Kidney (tissue), 14 donors: ENCODE data around the gene MTMR2. TPM values are rescaled to one million over a fixed set of nuclear protein-coding genes. Genes with fewer than 3 reads are reported as not detected.
A peak's percentile ranks its signal among the peaks of the same experiment; 100 is the strongest.

Source experiments
- DNase-seq, 5 donors: peaks; one replicate each; pipeline ENCODE4 v3.0.0-alpha.2; 2013 to 2020
- FAIRE-seq: peaks from 2 replicates; lab custom pipeline; 2012; peaks lifted over from hg19 to GRCh38; lab: Jason Lieb, UNC
- H3K27ac ChIP-seq, 2 donors: one replicate each; pipeline ENCODE4 v1.7.0; 2013; ENCODE audit warnings: low read depth in 2 of 2, low read length in 2 of 2, inconsistent platforms in 1 of 2
- H3K27me3 ChIP-seq: one replicate; pipeline ENCODE4 v1.7.1; 2013; ENCODE audit warnings: low read length, inconsistent platforms; ENCODE audit not compliant: control insufficient read depth, insufficient read depth
- H3K36me3 ChIP-seq, 3 donors: one replicate each; pipeline versions ENCODE4 v1.7.0 to v1.7.1; 2013; ENCODE audit warnings: low read length in 3 of 3, control low read depth in 1 of 3, inconsistent platforms in 1 of 3; ENCODE audit not compliant: insufficient read depth in 3 of 3, control insufficient read depth in 2 of 3
- H3K4me1 ChIP-seq, 3 donors: one replicate each; pipeline versions ENCODE4 v1.7.0 to v1.7.1; 2013; ENCODE audit warnings: low read length in 3 of 3, inconsistent platforms in 1 of 3, low read depth in 1 of 3; ENCODE audit not compliant: control insufficient read depth in 2 of 3, insufficient read depth in 2 of 3
- H3K4me3 ChIP-seq, 3 donors: one replicate each; pipeline versions ENCODE4 v1.7.0 to v1.8.1; 2013; ENCODE audit warnings: low read length in 3 of 3, control low read depth in 1 of 3, inconsistent platforms in 1 of 3
- H3K9ac ChIP-seq, 3 donors: one replicate each; pipeline versions ENCODE4 v1.7.0 to v1.7.1; 2013; ENCODE audit warnings: low read length in 3 of 3, control low read depth in 1 of 3, inconsistent platforms in 1 of 3
- H3K9me3 ChIP-seq, 3 donors: one replicate each; pipeline versions ENCODE4 v1.7.0 to v1.7.1; 2013; ENCODE audit warnings: low read length in 3 of 3, control low read depth in 1 of 3, inconsistent platforms in 1 of 3; ENCODE audit not compliant: control insufficient read depth in 2 of 3, insufficient read depth in 1 of 3
- intact Hi-C: fragments of 100-400 bp; cut with DNase I; formaldehyde crosslinking; loops from one replicate; pipeline ENCODE4 v1.11.1; 2022
- polyA plus RNA-seq: library from polyadenylated mRNA; stranded (reverse); fragments of 350-450 nt; fragmentation: Illumina TruSeq; extraction: RNeasy Lipid Tissue Mini Kit (QIAGEN cat#74804); gene quantifications from one replicate; pipeline ENCODE4 v1.2.3, GENCODE V29; 2014; ENCODE audit warnings: low read depth, low replicate concordance; ENCODE audit not compliant: insufficient read depth
- total RNA-seq: library from RNA; stranded (reverse); fragmentation: NEBNext Ultra II Directional; extraction: Animal tissue kit (Norgen Biotek cat#: 25700); gene quantifications from one replicate; pipeline ENCODE4 v1.2.1, GENCODE V29; 2021
- TF ChIP-seq, protein P1 (sequence below): IDR thresholded peaks from 3 replicates; pipeline ENCODE4 v1.5.1; 2012; ENCODE audit warnings: mild to moderate bottlenecking, moderate library complexity, borderline replicate concordance; ENCODE audit not compliant: insufficient read depth; ENCODE audit errors: extremely low read depth
- donor health status: control.
- donor health status: control.
- donor health status: control.
- donor health status: control.
- donor health status: control.
- donor health status: DM: yes; HTN: yes; CAD: no.
- donor health status: Normal renal cell carcinoma (clear cell type).

The MTMR2 gene
- total and polyA plus RNA-seq, 2 donors from 2014 or later, result 17.4 to 37.4 TPM

DNA sequence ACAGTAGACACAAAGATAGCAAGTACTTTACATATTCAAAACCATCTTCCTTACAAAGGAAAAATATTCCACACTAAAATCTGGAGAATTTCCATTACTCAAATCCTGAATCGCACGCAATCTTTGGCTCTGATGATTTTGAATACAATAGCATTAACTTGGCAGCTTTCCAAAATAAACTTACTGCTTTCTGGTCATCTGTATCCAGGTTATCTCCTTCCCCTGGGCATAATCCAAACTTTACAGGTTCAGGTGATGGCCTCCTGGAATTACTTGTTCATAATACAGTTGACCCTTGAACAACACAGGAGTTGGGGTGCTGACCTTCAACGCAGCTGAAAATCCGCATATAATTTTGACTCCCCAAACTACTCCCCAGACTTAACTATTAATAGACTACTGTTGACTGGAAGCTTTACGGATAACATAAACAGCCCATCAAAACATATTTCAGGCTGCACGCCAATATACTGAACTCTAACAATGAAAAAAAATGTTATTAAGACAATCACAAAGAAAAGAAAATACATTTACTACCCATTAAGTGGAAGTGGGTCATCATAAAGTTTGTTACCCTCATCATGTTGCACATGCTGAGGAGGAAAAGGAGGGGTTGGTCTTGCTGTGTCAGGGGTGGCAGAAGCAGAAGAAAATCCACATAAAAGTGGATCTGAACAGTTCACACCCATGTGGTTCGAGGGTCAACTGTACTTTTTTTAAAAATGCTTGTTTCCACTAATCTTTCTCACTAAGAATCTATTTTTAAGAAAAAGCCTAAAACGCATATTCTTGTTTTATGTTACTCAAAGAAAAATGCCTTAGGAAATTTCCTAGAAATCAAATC is 6.5 kb downstream of the MTMR2 start:
- no peak overlapping the region for H3K9ac ChIP-seq

DNA sequence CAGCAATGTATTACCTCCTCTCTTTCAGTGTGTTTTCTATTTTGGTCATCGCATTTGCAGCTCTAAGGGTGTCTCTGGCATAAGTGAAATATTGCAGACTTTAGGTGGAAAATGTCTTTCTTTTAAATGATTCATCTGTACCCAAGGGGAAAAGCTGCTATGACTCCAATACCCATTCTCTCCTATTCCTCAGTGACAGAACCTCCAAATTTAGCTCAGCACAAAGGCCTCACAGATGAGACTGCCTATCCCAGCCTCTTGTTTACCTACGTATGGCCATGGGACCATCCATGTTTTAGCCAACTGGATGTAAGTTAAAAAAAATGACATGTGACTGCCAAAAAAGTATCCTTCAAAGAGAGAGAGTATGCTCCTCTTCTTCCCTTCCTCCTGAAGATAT is 7.9 kb downstream of the MTMR2 start:
- no peaks in the 10 kb centered on the region for H3K36me3 ChIP-seq
- intact Hi-C loops, result no loop called here
- no peaks in the 10 kb centered on the region for H3K4me1 ChIP-seq
- no peak overlapping the region for H3K9ac ChIP-seq
- H3K27ac ChIP-seq, result no peak overlapping the region
- H3K27me3 ChIP-seq, result no peaks in the 10 kb centered on the region
- FAIRE-seq (no peak), DNase-seq (no peak)
- no peak overlapping the region for H3K4me3 ChIP-seq
- TF ChIP-seq, protein P1, sequence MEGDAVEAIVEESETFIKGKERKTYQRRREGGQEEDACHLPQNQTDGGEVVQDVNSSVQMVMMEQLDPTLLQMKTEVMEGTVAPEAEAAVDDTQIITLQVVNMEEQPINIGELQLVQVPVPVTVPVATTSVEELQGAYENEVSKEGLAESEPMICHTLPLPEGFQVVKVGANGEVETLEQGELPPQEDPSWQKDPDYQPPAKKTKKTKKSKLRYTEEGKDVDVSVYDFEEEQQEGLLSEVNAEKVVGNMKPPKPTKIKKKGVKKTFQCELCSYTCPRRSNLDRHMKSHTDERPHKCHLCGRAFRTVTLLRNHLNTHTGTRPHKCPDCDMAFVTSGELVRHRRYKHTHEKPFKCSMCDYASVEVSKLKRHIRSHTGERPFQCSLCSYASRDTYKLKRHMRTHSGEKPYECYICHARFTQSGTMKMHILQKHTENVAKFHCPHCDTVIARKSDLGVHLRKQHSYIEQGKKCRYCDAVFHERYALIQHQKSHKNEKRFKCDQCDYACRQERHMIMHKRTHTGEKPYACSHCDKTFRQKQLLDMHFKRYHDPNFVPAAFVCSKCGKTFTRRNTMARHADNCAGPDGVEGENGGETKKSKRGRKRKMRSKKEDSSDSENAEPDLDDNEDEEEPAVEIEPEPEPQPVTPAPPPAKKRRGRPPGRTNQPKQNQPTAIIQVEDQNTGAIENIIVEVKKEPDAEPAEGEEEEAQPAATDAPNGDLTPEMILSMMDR, result no peak
- no peaks in the 10 kb centered on the region for H3K9me3 ChIP-seq

More for the DNA sequence above, 6.5 kb downstream of the MTMR2 start:
- Histone ChIP-seq H3K4me1 (peaks cover 0 to 3% (median 0%) of the 10 kb centered on the region in 3 donors), H3K36me3 (no peaks in the 10 kb centered on the region), H3K4me3 (no peak overlapping the region), H3K27ac (peak overlapping the region in 1 of 2 donors; percentile 43), H3K27me3 (no peaks in the 10 kb centered on the region), H3K9me3 (no peaks in the 10 kb centered on the region)
- intact Hi-C loops, result no loop called here
- DNase-seq, result peak in 1 of 5 donors; percentile 37
- TF ChIP-seq, protein P1, result no peak
- FAIRE-seq, result no peak

DNA sequence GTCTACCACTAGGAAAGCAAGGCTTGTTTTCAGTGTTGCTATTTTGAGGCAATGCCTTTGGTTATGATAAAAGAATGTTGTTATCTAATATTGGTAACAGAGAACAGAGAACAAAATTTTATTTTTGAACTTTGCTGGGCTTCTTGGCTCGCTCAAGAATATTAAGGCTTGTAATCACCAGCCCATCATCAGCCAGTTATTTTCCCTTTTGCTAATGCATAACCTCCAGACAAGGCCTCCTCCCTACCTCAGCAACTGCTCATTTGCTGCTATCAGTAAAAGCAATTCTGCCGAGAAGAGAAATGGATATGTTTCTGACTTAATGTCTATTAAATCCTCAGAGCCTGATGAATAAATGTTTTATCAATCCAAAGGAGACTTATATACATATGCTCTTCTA is 8.9 kb downstream of the MTMR2 start:
- H3K36me3 ChIP-seq, result no peaks in the 10 kb centered on the region
- H3K9ac ChIP-seq, result no peak overlapping the region
- H3K4me1 ChIP-seq, result no peaks in the 10 kb centered on the region
- intact Hi-C loops, result no loop called here
- no peak overlapping the region for H3K4me3 ChIP-seq
- H3K9me3 ChIP-seq, result no peaks in the 10 kb centered on the region
- H3K27me3 ChIP-seq, result no peaks in the 10 kb centered on the region
- H3K27ac ChIP-seq, result no peak overlapping the region
- DNase-seq, result no peak
- TF ChIP-seq, protein P1, result no peak
- FAIRE-seq, result no peak
